ENCODE measurements around the gene PLP1.

Gene PLP1

GRCh38 chrX:103831803-103832544, 55.3 kb downstream of the PLP1 start, which contains the start of gene RAB9B:
TSS of gene RAB9B (minus strand) at chrX:103832257. CDS start at chrX:103825784, 6,473 bp downstream.
- peak; percentile 7 for DNase-seq

GRCh38 chrX:103839404-103839803, 62.8 kb downstream of the PLP1 start:
- DNase-seq: no peak
